ENCODE measurements around the gene ZRANB3. TPM values are rescaled to one million over a fixed set of nuclear protein-coding genes. Genes with fewer than 3 reads are reported as not detected.

ZRANB3 gene
- total RNA-seq, 4 donors from 2014 or later: 1.6 to 7.4 (median 2.8) TPM

- Histone ChIP-seq H3K4me3 (no peak overlapping the region), H3K9me3 (no peaks in the 10 kb centered on the region), H3K36me3 (no peaks in the 10 kb centered on the region), H3K4me1 (no peaks in the 10 kb centered on the region), H3K27ac (no peak overlapping the region), H3K27me3 (no peaks in the 10 kb centered on the region)
- TF ChIP-seq POLR2A (IDR thresholded peaks at IDR 0.05) (no peak), CTCF (IDR thresholded peaks at IDR 0.05) (no peak)
- DNase-seq: no peak
Measured at GRCh38 chr2:135225781-135226180, 305.2 kb downstream of the ZRANB3 start.

GRCh38 chr2:135219226-135219625 lies 311.8 kb downstream of the ZRANB3 start:
- DNase-seq: no peak
- TF ChIP-seq CTCF (IDR thresholded peaks at IDR 0.05): no peak
- TF ChIP-seq POLR2A (IDR thresholded peaks at IDR 0.05): no peak
- Histone ChIP-seq H3K4me1 (no peaks in the 10 kb centered on the region), H3K36me3 (no peaks in the 10 kb centered on the region), H3K4me3 (no peak overlapping the region), H3K27ac (no peak overlapping the region), H3K27me3 (no peaks in the 10 kb centered on the region), H3K9me3 (no peaks in the 10 kb centered on the region)

GRCh38 chr2:135218426-135218825 lies 312.6 kb downstream of the ZRANB3 start:
- DNase-seq: no peak
- Histone ChIP-seq H3K9me3 (no peaks in the 10 kb centered on the region), H3K4me1 (no peaks in the 10 kb centered on the region), H3K27me3 (no peaks in the 10 kb centered on the region), H3K4me3 (no peak overlapping the region), H3K36me3 (no peaks in the 10 kb centered on the region), H3K27ac (no peak overlapping the region)
- TF ChIP-seq CTCF (IDR thresholded peaks at IDR 0.05) (no peak), POLR2A (IDR thresholded peaks at IDR 0.05) (no peak)

- H3K36me3 ChIP-seq: no peaks in the 10 kb centered on the region
- no peak for TF ChIP-seq CTCF (IDR thresholded peaks at IDR 0.05)
- TF ChIP-seq POLR2A (IDR thresholded peaks at IDR 0.05): no peak
- no peak overlapping the region for H3K27ac ChIP-seq
- no peaks in the 10 kb centered on the region for H3K9me3 ChIP-seq
- no peaks in the 10 kb centered on the region for H3K4me1 ChIP-seq
- no peak for DNase-seq
- H3K27me3 ChIP-seq: no peaks in the 10 kb centered on the region
- H3K4me3 ChIP-seq: no peak overlapping the region
Measured at GRCh38 chr2:135212757-135213156, 318.3 kb downstream of the ZRANB3 start.

GRCh38 chr2:135208016-135208415 lies 323.0 kb downstream of the ZRANB3 start:
- Histone ChIP-seq H3K27me3 (no peaks in the 10 kb centered on the region), H3K36me3 (no peaks in the 10 kb centered on the region), H3K27ac (no peak overlapping the region), H3K4me1 (no peaks in the 10 kb centered on the region), H3K4me3 (no peak overlapping the region), H3K9me3 (no peaks in the 10 kb centered on the region)
- DNase-seq: no peak
- TF ChIP-seq POLR2A (IDR thresholded peaks at IDR 0.05) (no peak), CTCF (IDR thresholded peaks at IDR 0.05) (no peak)

- no peak for DNase-seq
- H3K36me3 ChIP-seq: no peaks in the 10 kb centered on the region
- H3K9me3 ChIP-seq: no peaks in the 10 kb centered on the region
- H3K27ac ChIP-seq: no peak overlapping the region
- no peaks in the 10 kb centered on the region for H3K27me3 ChIP-seq
- no peaks in the 10 kb centered on the region for H3K4me1 ChIP-seq
- H3K4me3 ChIP-seq: no peak overlapping the region
- no peak for TF ChIP-seq CTCF (IDR thresholded peaks at IDR 0.05)
- no peak for TF ChIP-seq POLR2A (IDR thresholded peaks at IDR 0.05)
Measured at GRCh38 chr2:135203944-135204343, 327.1 kb downstream of the ZRANB3 start.
